PFSK-1 (cell line): ENCODE measurements around the gene DIPK1C.

Source experiments
- FOXP2 ChIP-seq: optimal IDR thresholded peaks from 2 replicates; pipeline ENCODE3; 2011; ENCODE audit warnings: borderline replicate concordance, control low read depth, inconsistent platforms; ENCODE audit not compliant: insufficient read depth; ENCODE audit errors: extremely low read length, extremely low read depth
- POLR2AphosphoS5 ChIP-seq: IDR thresholded peaks from 2 replicates; pipeline ENCODE4 v1.6.1; 2012; ENCODE audit warnings: low read depth, mild to moderate bottlenecking, control low read depth, low read length, moderate library complexity
- REST ChIP-seq, 2 experiments: IDR thresholded peaks; 2 replicates each; pipeline versions ENCODE4 v1.6.1 to v1.8.0; 2011 to 2012; ENCODE audit warnings: low read depth in 2 of 2, low read length in 2 of 2, control low read depth in 1 of 2, inconsistent platforms in 1 of 2, mild to moderate bottlenecking in 1 of 2, moderate library complexity in 1 of 2; ENCODE audit not compliant: insufficient read depth in 1 of 2
- SIN3A ChIP-seq: IDR thresholded peaks from 2 replicates; pipeline ENCODE4 v1.6.1; 2012; ENCODE audit warnings: mild to moderate bottlenecking, low read length, moderate library complexity, borderline replicate concordance; ENCODE audit not compliant: insufficient read depth
- TAF1 ChIP-seq: IDR thresholded peaks from 2 replicates; pipeline ENCODE4 v1.6.1; 2012; ENCODE audit warnings: low read length, control low read depth, borderline replicate concordance; ENCODE audit not compliant: insufficient read depth

Gene DIPK1C

GRCh38 chr18:74463983-74464382, 6.9 kb upstream of the DIPK1C start:
- no peak for TF ChIP-seq TAF1
- no peak for TF ChIP-seq POLR2AphosphoS5
- no peak for TF ChIP-seq REST (IDR thresholded peaks at IDR 0.05; ENCODE audit: insufficient read depth in 1 of 2, low read depth in 2 of 2, low read length in 2 of 2)
- TF ChIP-seq SIN3A = no peak
- TF ChIP-seq FOXP2 = no peak

- no peak for TF ChIP-seq POLR2AphosphoS5
- TF ChIP-seq FOXP2 = no peak
- TF ChIP-seq TAF1 = no peak
- no peak for TF ChIP-seq REST (IDR thresholded peaks at IDR 0.05; ENCODE audit: insufficient read depth in 1 of 2, low read depth in 2 of 2, low read length in 2 of 2)
- no peak for TF ChIP-seq SIN3A
Observed at GRCh38 chr18:74463254-74463653, 6.1 kb upstream of the DIPK1C start.

- no peak for TF ChIP-seq SIN3A
- no peak for TF ChIP-seq REST (IDR thresholded peaks at IDR 0.05; ENCODE audit: insufficient read depth in 1 of 2, low read depth in 2 of 2, low read length in 2 of 2)
- no peak for TF ChIP-seq POLR2AphosphoS5
- no peak for TF ChIP-seq TAF1
- TF ChIP-seq FOXP2 = no peak
Observed at GRCh38 chr18:74460825-74461224, 3.7 kb upstream of the DIPK1C start.

- TF ChIP-seq SIN3A = no peak
- no peak for TF ChIP-seq REST (IDR thresholded peaks at IDR 0.05; ENCODE audit: insufficient read depth in 1 of 2, low read depth in 2 of 2, low read length in 2 of 2)
- TF ChIP-seq TAF1 = no peak
- TF ChIP-seq FOXP2 = no peak
- TF ChIP-seq POLR2AphosphoS5 = no peak
Observed at GRCh38 chr18:74459889-74460288, 2.8 kb upstream of the DIPK1C start.

GRCh38 chr18:74457725-74458421, 765 bp upstream of the DIPK1C start:
- TF ChIP-seq SIN3A = no peak
- TF ChIP-seq FOXP2 = no peak
- TF ChIP-seq REST (IDR thresholded peaks at IDR 0.05; ENCODE audit: insufficient read depth in 1 of 2, low read depth in 2 of 2, low read length in 2 of 2) = no peak
- TF ChIP-seq POLR2AphosphoS5 = no peak
- no peak for TF ChIP-seq TAF1
